GM10266 (cell line): Measurements from ENCODE around the gene PGLYRP2.

ENCODE experiments used
- DNase-seq: peaks from one replicate; pipeline ENCODE4 v3.0.0; 2012; ENCODE audit errors: extremely low spot score
- TF ChIP-seq, protein P1 (sequence below): IDR thresholded peaks from 2 replicates; pipeline ENCODE4 v1.5.1; 2012; ENCODE audit warnings: mild to moderate bottlenecking, low read depth; ENCODE audit not compliant: control insufficient read depth, insufficient read depth; ENCODE audit errors: missing control alignments

PGLYRP2 gene, protein sequence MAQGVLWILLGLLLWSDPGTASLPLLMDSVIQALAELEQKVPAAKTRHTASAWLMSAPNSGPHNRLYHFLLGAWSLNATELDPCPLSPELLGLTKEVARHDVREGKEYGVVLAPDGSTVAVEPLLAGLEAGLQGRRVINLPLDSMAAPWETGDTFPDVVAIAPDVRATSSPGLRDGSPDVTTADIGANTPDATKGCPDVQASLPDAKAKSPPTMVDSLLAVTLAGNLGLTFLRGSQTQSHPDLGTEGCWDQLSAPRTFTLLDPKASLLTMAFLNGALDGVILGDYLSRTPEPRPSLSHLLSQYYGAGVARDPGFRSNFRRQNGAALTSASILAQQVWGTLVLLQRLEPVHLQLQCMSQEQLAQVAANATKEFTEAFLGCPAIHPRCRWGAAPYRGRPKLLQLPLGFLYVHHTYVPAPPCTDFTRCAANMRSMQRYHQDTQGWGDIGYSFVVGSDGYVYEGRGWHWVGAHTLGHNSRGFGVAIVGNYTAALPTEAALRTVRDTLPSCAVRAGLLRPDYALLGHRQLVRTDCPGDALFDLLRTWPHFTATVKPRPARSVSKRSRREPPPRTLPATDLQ

DNA sequence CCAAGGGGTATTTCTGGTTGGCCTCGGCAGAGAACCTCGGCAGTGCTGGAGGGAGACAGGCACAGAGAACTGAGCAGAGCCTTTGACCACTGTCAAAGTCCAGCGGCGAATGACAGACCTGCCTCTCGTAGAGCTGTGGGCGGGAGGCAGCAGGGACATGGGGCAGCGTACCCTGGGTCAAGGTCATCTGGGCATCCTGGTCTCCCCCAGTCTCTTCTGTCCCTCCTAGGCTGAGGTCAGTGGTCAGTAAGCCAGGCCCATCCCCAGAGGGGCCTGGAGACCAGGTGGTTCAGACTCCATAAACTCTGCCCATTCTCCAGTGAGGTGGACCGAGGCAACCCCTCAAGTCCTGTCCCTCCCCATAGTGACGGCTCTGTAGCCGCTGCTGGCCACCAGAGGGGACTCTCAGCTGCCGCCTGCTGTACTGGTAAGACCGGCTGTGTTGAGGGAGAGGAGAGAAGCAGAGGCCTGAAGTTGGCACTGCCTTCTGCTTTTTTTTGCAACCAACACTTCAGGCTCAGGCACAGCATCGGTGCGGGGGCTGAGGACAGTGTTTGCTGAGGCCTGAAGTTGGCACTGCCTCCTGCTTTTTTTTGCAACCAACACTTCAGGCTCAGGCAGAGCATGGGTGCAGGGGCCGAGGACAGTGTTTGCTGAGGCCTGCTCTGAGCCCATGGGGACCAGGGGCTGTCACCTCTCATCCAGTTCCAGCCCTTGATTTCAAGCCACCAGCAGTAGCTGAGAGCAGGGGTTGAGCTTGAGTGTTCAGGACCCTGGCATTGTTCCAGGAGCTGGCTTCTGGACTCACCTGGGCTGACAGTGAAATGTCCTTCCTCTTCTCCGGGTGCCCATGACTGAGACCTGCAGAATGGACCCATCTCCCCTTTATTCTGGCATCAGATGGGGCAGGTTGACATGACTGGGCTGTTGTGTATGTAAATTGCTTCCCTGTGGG, at the start of gene PGLYRP2:
PGLYRP2 (minus strand) TSS at position 111 of the 955 bp plus-strand sequence. CDS start 130 bp downstream, outside the sequence.
- peak; percentile 18 for DNase-seq
- TF ChIP-seq, protein P1, sequence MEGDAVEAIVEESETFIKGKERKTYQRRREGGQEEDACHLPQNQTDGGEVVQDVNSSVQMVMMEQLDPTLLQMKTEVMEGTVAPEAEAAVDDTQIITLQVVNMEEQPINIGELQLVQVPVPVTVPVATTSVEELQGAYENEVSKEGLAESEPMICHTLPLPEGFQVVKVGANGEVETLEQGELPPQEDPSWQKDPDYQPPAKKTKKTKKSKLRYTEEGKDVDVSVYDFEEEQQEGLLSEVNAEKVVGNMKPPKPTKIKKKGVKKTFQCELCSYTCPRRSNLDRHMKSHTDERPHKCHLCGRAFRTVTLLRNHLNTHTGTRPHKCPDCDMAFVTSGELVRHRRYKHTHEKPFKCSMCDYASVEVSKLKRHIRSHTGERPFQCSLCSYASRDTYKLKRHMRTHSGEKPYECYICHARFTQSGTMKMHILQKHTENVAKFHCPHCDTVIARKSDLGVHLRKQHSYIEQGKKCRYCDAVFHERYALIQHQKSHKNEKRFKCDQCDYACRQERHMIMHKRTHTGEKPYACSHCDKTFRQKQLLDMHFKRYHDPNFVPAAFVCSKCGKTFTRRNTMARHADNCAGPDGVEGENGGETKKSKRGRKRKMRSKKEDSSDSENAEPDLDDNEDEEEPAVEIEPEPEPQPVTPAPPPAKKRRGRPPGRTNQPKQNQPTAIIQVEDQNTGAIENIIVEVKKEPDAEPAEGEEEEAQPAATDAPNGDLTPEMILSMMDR: peak; percentile 16

DNA sequence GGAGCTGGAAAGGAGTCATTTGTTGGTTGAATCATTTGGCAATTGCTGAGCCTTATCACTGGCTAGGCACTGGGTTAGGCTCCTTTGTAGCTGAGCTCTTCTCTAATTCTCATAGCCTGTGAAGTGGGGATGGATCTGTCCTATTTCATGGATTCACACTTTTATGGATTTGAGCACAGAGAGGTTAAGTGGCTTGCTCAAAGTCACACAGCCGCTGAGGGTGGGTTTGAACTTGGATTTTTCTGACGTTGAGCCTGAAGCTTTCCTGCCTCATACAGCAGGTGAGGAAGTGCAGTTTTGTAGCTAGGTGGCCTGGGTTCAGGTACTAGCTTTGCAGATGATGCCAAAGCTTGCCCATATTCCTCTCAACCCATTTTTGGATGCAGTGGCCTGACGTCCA, 48.4 kb upstream of the PGLYRP2 start:
- DNase-seq: no peak
- TF ChIP-seq, protein P1: no peak

DNA sequence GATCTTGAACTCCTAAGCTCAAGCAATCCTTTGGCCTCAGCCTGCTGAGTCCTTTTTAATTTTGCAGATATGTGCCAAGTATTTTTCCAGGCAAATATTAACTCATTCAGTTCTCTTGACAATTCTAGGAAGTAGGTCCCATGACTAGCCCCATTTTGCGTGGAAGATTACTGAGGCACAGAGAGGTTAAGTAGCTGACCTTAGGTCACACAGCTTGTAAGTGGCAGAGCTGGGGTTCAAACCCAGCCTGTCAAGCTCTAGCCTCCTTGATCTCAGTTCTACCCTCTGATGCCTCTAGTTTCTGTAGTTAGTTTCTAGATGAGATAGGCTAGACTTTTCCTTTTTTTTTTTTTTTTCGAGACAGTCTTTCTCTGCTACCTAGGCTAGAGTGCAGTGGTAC, 47.1 kb upstream of the PGLYRP2 start:
- DNase-seq: no peak
- TF ChIP-seq, protein P1: no peak

DNA sequence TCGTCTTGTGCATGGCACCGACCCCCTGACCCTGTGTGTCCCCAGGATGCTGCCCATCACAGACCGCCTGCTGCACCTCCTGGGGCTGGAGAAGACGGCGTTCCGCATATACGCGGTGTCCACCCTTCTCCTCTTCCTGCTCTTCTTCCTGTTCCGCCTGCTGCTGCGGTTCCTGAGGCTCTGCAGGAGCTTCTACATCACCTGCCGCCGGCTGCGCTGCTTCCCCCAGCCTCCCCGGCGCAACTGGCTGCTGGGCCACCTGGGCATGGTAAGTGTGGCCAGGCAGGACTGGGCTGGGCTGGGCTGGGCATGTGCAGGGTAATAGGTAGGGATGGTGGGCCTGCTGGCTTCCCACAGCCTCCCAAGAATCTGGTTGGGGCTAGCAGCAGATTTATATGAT, 46.0 kb upstream of the PGLYRP2 start:
- no peak for DNase-seq
- TF ChIP-seq, protein P1: no peak

DNA sequence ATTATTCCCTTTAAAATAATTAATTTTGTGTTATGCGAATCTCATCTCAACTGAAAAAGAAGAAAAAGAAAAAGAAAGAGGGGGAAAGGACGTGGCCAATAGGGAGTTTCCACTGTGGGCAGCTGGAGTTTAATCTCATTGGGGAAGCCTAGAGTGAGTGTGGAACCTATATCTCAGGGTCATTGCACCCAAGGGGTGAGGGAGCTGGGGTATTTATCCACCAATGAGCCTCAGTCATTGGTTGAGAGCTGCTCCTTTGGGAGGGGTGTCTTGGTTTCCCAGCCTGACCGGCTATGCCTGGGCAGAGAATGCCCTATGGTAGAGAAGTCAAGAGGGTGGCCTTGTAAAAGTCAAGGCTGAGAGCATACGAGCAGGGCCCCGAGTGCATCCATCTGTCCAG, 45.5 kb upstream of the PGLYRP2 start:
- DNase-seq: no peak
- TF ChIP-seq, protein P1: no peak

DNA sequence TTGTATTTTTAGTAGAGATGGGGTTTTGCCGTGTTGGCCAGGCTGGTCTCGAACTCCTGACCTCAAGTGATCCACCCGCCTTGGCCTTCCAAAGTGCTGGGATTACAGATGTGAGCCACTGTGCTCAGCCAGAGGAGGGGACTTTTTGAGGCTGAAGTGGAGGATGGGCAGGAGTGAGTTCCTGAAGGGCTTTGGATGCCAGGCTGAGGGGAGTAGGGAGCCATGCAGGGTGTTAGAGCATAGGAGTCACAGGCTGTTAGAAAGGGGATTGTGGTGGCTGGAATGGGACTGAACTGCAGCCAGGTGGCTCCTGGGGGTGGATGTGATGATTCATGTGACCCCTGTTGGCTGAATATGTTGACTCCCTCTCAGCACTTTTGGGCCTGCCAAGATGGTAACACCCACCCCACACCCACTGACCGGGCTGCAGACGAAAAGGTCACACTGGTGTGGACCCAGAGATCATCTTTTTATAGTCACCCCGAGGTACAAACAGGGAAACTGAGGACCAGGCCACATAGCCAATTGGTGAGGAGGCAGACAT, 40.2 kb upstream of the PGLYRP2 start:
- DNase-seq: no peak
- TF ChIP-seq, protein P1: no peak
